ENCODE results near the gene RAB3IP.

The RAB3IP gene, protein sequence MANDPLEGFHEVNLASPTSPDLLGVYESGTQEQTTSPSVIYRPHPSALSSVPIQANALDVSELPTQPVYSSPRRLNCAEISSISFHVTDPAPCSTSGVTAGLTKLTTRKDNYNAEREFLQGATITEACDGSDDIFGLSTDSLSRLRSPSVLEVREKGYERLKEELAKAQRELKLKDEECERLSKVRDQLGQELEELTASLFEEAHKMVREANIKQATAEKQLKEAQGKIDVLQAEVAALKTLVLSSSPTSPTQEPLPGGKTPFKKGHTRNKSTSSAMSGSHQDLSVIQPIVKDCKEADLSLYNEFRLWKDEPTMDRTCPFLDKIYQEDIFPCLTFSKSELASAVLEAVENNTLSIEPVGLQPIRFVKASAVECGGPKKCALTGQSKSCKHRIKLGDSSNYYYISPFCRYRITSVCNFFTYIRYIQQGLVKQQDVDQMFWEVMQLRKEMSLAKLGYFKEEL

DNA sequence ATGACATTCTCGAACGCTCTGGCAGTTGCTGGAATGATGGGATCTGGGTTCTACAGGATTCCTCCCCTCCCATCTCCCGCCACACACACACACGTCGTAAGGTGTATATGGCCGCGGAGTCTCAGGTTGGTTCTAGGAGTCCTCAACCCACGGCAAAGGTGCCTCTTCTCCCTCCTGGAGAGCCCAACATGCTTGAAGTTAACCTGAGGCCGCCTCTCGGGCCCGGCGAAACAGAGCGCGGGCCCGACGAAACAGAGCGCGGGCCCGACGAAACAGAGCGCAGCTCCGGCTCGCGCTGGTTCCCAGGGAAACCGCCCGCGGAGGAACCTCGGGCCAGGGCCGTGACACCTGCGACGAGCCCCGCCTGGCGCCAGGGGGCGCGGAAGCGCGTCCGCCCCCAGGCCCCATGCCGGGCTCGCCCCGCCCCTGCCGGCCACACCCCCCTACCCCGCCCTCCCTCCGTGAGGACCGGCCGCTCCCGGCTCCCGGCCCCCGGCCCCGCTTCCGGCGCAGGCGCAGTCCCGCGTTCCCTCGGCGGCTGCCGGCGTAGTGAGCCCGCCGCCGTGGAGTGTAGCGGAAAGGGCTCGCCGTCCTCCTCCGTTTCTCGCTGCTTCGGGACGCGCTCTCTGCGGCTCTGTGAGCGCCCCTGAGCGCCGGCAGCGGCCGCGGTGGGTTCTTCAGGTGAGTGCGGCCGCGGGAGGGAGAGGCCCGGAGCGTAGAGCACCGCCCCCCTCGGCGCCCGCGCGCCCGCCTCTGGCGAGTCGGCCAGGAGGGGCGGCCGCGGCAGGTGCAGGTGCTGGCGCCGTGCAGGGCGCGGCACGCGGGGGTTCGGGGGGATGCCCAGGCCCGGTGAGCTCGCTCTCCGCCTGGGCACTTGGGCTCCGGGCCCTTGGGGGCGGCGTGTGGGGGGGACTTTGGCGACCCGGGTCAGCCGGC lies at the start of gene RAB3IP:
RAB3IP (plus strand) TSS at position 510 of the 936 bp plus-strand sequence. CDS start 16,549 bp downstream, outside the sequence.
- Histone ChIP-seq H3K27ac (ENCODE audit: low read depth, low read length) (no peak within 1 kb of the TSS), H3K4me3 (ENCODE audit: low read depth in 1 of 5, low read length in 5 of 5) (peak within 1 kb of the TSS; percentile 79 to 89 (median 84)), H3K9ac (ENCODE audit: low read length in 5 of 5) (peak within 1 kb of the TSS in 4 of 5 donors; percentile 65 to 76 (median 74)), H3K27me3 (ENCODE audit: control insufficient read depth in 5 of 5, insufficient read depth in 4 of 5, low read length in 5 of 5) (no peaks in the 10 kb centered on the region), H3K9me3 (ENCODE audit: control insufficient read depth in 5 of 5, low read length in 5 of 5) (no peaks in the 10 kb centered on the region), H3K36me3 (ENCODE audit: control insufficient read depth in 5 of 5, insufficient read depth in 5 of 5, low read length in 5 of 5) (no peaks in the 10 kb centered on the region), H3K4me1 (ENCODE audit: control insufficient read depth in 5 of 5, insufficient read depth in 5 of 5, low read length in 5 of 5) (peaks cover 2 to 17% (median 11%) of the 10 kb centered on the region in 5 donors)

DNA sequence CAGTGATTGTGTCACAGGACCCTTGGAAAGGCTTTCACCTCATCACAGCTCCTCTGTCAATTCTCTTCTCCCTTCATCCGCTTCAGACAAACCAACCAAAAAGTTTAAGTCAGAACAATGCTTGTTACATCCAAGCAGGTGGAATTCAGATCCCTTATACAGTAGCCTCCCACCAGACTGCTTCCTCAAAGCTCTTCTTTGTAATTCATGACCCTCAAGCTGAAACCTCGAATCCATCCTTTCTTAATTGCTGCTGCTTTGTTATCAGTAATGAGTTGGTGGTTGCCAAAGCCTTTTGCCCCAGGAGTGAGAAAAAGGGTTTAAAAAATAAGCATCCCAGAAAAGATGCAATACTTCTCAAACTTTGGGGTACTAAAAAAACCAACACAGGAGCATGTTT lies 49.0 kb upstream of the RAB3IP start:
- no peaks in the 10 kb centered on the region for H3K9me3 ChIP-seq (ENCODE audit: control insufficient read depth in 5 of 5, low read length in 5 of 5)
- no peaks in the 10 kb centered on the region for H3K36me3 ChIP-seq (ENCODE audit: control insufficient read depth in 5 of 5, insufficient read depth in 5 of 5, low read length in 5 of 5)
- no peak overlapping the region for H3K4me3 ChIP-seq (ENCODE audit: low read depth in 1 of 5, low read length in 5 of 5)
- H3K9ac ChIP-seq (ENCODE audit: low read length in 5 of 5) = no peak overlapping the region
- no peak overlapping the region for H3K27ac ChIP-seq (ENCODE audit: low read depth, low read length)
- H3K27me3 ChIP-seq (ENCODE audit: control insufficient read depth in 5 of 5, insufficient read depth in 4 of 5, low read length in 5 of 5) = no peaks in the 10 kb centered on the region
- H3K4me1 ChIP-seq (ENCODE audit: control insufficient read depth in 5 of 5, insufficient read depth in 5 of 5, low read length in 5 of 5) = peaks cover 2 to 14% (median 9%) of the 10 kb centered on the region in 5 donors

- H3K9ac ChIP-seq (ENCODE audit: low read length in 5 of 5) = no peak overlapping the region
- H3K4me3 ChIP-seq (ENCODE audit: low read depth in 1 of 5, low read length in 5 of 5) = no peak overlapping the region
- peaks cover 0 to 6% (median 5%) of the 10 kb centered on the region in 5 donors for H3K4me1 ChIP-seq (ENCODE audit: control insufficient read depth in 5 of 5, insufficient read depth in 5 of 5, low read length in 5 of 5)
Measured at GRCh38 chr12:69694123-69694522, 44.5 kb upstream of the RAB3IP start.

GRCh38 chr12:69698054-69698453 lies 40.6 kb upstream of the RAB3IP start:
- Histone ChIP-seq H3K4me3 (ENCODE audit: low read depth in 1 of 5, low read length in 5 of 5) (no peak overlapping the region), H3K9ac (ENCODE audit: low read length in 5 of 5) (no peak overlapping the region), H3K4me1 (ENCODE audit: control insufficient read depth in 5 of 5, insufficient read depth in 5 of 5, low read length in 5 of 5) (no peaks in the 10 kb centered on the region), H3K9me3 (ENCODE audit: control insufficient read depth in 5 of 5, low read length in 5 of 5) (no peaks in the 10 kb centered on the region), H3K36me3 (ENCODE audit: control insufficient read depth in 5 of 5, insufficient read depth in 5 of 5, low read length in 5 of 5) (no peaks in the 10 kb centered on the region), H3K27ac (ENCODE audit: low read depth, low read length) (no peak overlapping the region), H3K27me3 (ENCODE audit: control insufficient read depth in 5 of 5, insufficient read depth in 4 of 5, low read length in 5 of 5) (no peaks in the 10 kb centered on the region)

More at GRCh38 chr12:69694123-69694522, 44.5 kb upstream of the RAB3IP start:
- Histone ChIP-seq H3K27me3 (ENCODE audit: control insufficient read depth in 5 of 5, insufficient read depth in 4 of 5, low read length in 5 of 5) (no peaks in the 10 kb centered on the region), H3K9me3 (ENCODE audit: control insufficient read depth in 5 of 5, low read length in 5 of 5) (no peaks in the 10 kb centered on the region), H3K27ac (ENCODE audit: low read depth, low read length) (no peak overlapping the region), H3K36me3 (ENCODE audit: control insufficient read depth in 5 of 5, insufficient read depth in 5 of 5, low read length in 5 of 5) (no peaks in the 10 kb centered on the region)

GRCh38 chr12:69698769-69699540 lies 39.7 kb upstream of the RAB3IP start, which contains the start of gene BEST3:
TSS of gene BEST3 (minus strand) at chr12:69699303. CDS start at chr12:69697798, 1,505 bp downstream.
- Histone ChIP-seq H3K4me3 (ENCODE audit: low read depth in 1 of 5, low read length in 5 of 5) (no peak within 1 kb of the TSS), H3K27me3 (ENCODE audit: control insufficient read depth in 5 of 5, insufficient read depth in 4 of 5, low read length in 5 of 5) (no peaks in the 10 kb centered on the region), H3K9me3 (ENCODE audit: control insufficient read depth in 5 of 5, low read length in 5 of 5) (no peaks in the 10 kb centered on the region), H3K36me3 (ENCODE audit: control insufficient read depth in 5 of 5, insufficient read depth in 5 of 5, low read length in 5 of 5) (no peaks in the 10 kb centered on the region), H3K4me1 (ENCODE audit: control insufficient read depth in 5 of 5, insufficient read depth in 5 of 5, low read length in 5 of 5) (no peaks in the 10 kb centered on the region), H3K9ac (ENCODE audit: low read length in 5 of 5) (no peak within 1 kb of the TSS), H3K27ac (ENCODE audit: low read depth, low read length) (no peak within 1 kb of the TSS)

DNA sequence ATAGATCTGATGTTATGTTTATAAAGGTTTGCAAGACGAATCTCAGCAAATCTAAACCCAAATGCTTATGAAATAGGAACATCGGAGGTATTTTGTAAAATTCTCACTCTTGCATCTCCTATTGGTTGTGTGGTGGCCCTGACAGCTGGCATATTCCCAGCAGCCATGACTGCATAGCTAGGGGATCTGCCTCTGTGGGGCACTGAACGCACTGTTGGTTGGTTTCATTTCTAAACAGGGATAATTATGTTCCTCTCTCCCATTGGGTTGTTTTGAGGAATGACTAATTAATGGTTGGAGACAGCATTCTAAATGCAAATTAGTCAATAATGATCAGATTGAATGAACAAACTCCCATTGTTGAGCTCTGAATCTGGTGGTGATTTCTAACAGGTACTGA lies 36.8 kb upstream of the RAB3IP start:
- H3K36me3 ChIP-seq (ENCODE audit: control insufficient read depth in 5 of 5, insufficient read depth in 5 of 5, low read length in 5 of 5) = no peaks in the 10 kb centered on the region
- no peak overlapping the region for H3K27ac ChIP-seq (ENCODE audit: low read depth, low read length)
- no peak overlapping the region for H3K9ac ChIP-seq (ENCODE audit: low read length in 5 of 5)
- H3K4me3 ChIP-seq (ENCODE audit: low read depth in 1 of 5, low read length in 5 of 5) = no peak overlapping the region
- no peaks in the 10 kb centered on the region for H3K4me1 ChIP-seq (ENCODE audit: control insufficient read depth in 5 of 5, insufficient read depth in 5 of 5, low read length in 5 of 5)
- H3K9me3 ChIP-seq (ENCODE audit: control insufficient read depth in 5 of 5, low read length in 5 of 5) = no peaks in the 10 kb centered on the region
- no peaks in the 10 kb centered on the region for H3K27me3 ChIP-seq (ENCODE audit: control insufficient read depth in 5 of 5, insufficient read depth in 4 of 5, low read length in 5 of 5)

DNA sequence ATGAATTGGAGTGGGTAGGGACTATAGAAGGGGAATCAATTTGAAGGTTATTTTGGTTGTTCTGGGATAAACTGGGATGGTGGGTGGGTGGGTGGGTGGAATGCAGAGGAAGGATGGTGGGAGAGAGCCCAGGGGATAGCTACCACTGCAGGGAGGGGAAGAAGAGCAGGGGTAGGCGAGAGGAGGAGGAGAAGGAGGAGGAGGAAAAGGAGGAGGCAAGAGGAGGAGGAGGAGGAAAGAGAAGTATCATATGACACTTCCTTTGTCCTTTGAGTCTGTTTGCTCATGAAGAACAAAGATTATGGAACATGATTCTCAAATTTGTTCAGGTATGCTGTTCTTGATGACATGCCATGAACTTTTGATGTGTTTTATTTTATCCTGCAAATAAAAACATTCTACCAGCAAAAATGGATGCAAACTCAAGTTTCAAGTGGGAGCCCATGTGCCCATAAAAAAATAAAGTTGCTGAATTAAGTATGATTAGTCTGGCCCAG lies 35.5 kb upstream of the RAB3IP start:
- H3K27me3 ChIP-seq (ENCODE audit: control insufficient read depth in 5 of 5, insufficient read depth in 4 of 5, low read length in 5 of 5) = no peaks in the 10 kb centered on the region
- H3K9me3 ChIP-seq (ENCODE audit: control insufficient read depth in 5 of 5, low read length in 5 of 5) = no peaks in the 10 kb centered on the region
- no peaks in the 10 kb centered on the region for H3K4me1 ChIP-seq (ENCODE audit: control insufficient read depth in 5 of 5, insufficient read depth in 5 of 5, low read length in 5 of 5)
- no peak overlapping the region for H3K27ac ChIP-seq (ENCODE audit: low read depth, low read length)
- no peak overlapping the region for H3K9ac ChIP-seq (ENCODE audit: low read length in 5 of 5)
- no peaks in the 10 kb centered on the region for H3K36me3 ChIP-seq (ENCODE audit: control insufficient read depth in 5 of 5, insufficient read depth in 5 of 5, low read length in 5 of 5)
- no peak overlapping the region for H3K4me3 ChIP-seq (ENCODE audit: low read depth in 1 of 5, low read length in 5 of 5)

GRCh38 chr12:69704357-69704756 lies 34.3 kb upstream of the RAB3IP start:
- Histone ChIP-seq H3K36me3 (ENCODE audit: control insufficient read depth in 5 of 5, insufficient read depth in 5 of 5, low read length in 5 of 5) (no peaks in the 10 kb centered on the region), H3K4me3 (ENCODE audit: low read depth in 1 of 5, low read length in 5 of 5) (no peak overlapping the region), H3K27me3 (ENCODE audit: control insufficient read depth in 5 of 5, insufficient read depth in 4 of 5, low read length in 5 of 5) (no peaks in the 10 kb centered on the region), H3K9me3 (ENCODE audit: control insufficient read depth in 5 of 5, low read length in 5 of 5) (no peaks in the 10 kb centered on the region), H3K4me1 (ENCODE audit: control insufficient read depth in 5 of 5, insufficient read depth in 5 of 5, low read length in 5 of 5) (no peaks in the 10 kb centered on the region), H3K9ac (ENCODE audit: low read length in 5 of 5) (no peak overlapping the region), H3K27ac (ENCODE audit: low read depth, low read length) (no peak overlapping the region)

DNA sequence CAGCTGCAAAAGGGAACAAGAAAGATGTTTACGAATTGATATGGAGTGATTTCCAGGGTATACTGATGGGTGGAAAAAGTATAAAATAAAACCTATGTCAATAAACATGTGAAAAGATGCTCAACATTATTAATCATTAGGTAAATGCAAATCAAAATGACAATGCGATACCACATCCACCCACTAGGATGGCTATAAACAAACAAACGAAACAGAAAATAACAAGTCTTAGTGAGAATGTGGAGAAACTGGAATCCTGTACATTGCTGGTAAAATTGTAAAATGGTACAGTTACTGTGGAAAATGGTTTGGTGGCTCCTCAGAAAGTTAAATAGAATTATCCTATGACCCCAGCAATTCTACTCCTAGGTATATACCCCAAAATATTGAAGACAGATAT lies 30.0 kb upstream of the RAB3IP start:
- Histone ChIP-seq H3K4me1 (ENCODE audit: control insufficient read depth in 5 of 5, insufficient read depth in 5 of 5, low read length in 5 of 5) (no peaks in the 10 kb centered on the region), H3K27me3 (ENCODE audit: control insufficient read depth in 5 of 5, insufficient read depth in 4 of 5, low read length in 5 of 5) (no peaks in the 10 kb centered on the region), H3K9ac (ENCODE audit: low read length in 5 of 5) (no peak overlapping the region), H3K9me3 (ENCODE audit: control insufficient read depth in 5 of 5, low read length in 5 of 5) (no peaks in the 10 kb centered on the region), H3K36me3 (ENCODE audit: control insufficient read depth in 5 of 5, insufficient read depth in 5 of 5, low read length in 5 of 5) (no peaks in the 10 kb centered on the region), H3K4me3 (ENCODE audit: low read depth in 1 of 5, low read length in 5 of 5) (no peak overlapping the region), H3K27ac (ENCODE audit: low read depth, low read length) (no peak overlapping the region)
